Mucosa of stomach (tissue), 1 donor: ENCODE data around the gene TGFBR1.

Experiments
- H3K27me3 ChIP-seq: one replicate; pipeline ENCODE4 v1.7.0; 2013; ENCODE audit warnings: mild to moderate bottlenecking, low read length; ENCODE audit not compliant: control insufficient read depth, insufficient read depth
- H3K36me3 ChIP-seq: one replicate; pipeline ENCODE4 v1.7.0; 2013; ENCODE audit warnings: low read length; ENCODE audit not compliant: control insufficient read depth, insufficient read depth
- H3K4me1 ChIP-seq: one replicate; pipeline ENCODE4 v1.7.0; 2013; ENCODE audit warnings: mild to moderate bottlenecking, low read length; ENCODE audit not compliant: control insufficient read depth, insufficient read depth
- H3K4me3 ChIP-seq: one replicate; pipeline ENCODE4 v1.7.0; 2013; ENCODE audit warnings: low read length
- H3K9ac ChIP-seq: one replicate; pipeline ENCODE4 v1.7.0; 2013; ENCODE audit warnings: mild to moderate bottlenecking, low read length, moderate library complexity
- H3K9me3 ChIP-seq: one replicate; pipeline ENCODE4 v1.7.0; 2013; ENCODE audit warnings: mild to moderate bottlenecking, low read length, moderate library complexity; ENCODE audit not compliant: control insufficient read depth
- donor health status: Pancreatic carcinoma.

The TGFBR1 gene

GRCh38 chr9:99147177-99147576 lies 42.3 kb downstream of the TGFBR1 start:
- Histone ChIP-seq H3K36me3 (no peaks in the 10 kb centered on the region), H3K27me3 (no peaks in the 10 kb centered on the region), H3K4me3 (no peak overlapping the region), H3K9ac (no peak overlapping the region), H3K9me3 (no peaks in the 10 kb centered on the region), H3K4me1 (no peaks in the 10 kb centered on the region)

GRCh38 chr9:99150451-99151171 lies 45.7 kb downstream of the TGFBR1 start:
- H3K36me3 ChIP-seq: no peaks in the 10 kb centered on the region
- H3K9ac ChIP-seq: no peak overlapping the region
- no peaks in the 10 kb centered on the region for H3K4me1 ChIP-seq
- no peaks in the 10 kb centered on the region for H3K27me3 ChIP-seq
- H3K4me3 ChIP-seq: no peak overlapping the region
- no peaks in the 10 kb centered on the region for H3K9me3 ChIP-seq

- H3K36me3 ChIP-seq: no peaks in the 10 kb centered on the region
- H3K9ac ChIP-seq: no peak overlapping the region
- H3K4me1 ChIP-seq: no peaks in the 10 kb centered on the region
- no peaks in the 10 kb centered on the region for H3K9me3 ChIP-seq
- peaks cover 4% of the 10 kb centered on the region for H3K27me3 ChIP-seq
- no peak overlapping the region for H3K4me3 ChIP-seq
Observed at GRCh38 chr9:99154356-99154755, 49.4 kb downstream of the TGFBR1 start.

GRCh38 chr9:99155736-99156135 lies 50.8 kb downstream of the TGFBR1 start:
- no peaks in the 10 kb centered on the region for H3K9me3 ChIP-seq
- no peak overlapping the region for H3K9ac ChIP-seq
- no peak overlapping the region for H3K4me3 ChIP-seq
- H3K27me3 ChIP-seq: peaks cover 4% of the 10 kb centered on the region
- no peaks in the 10 kb centered on the region for H3K4me1 ChIP-seq
- H3K36me3 ChIP-seq: no peaks in the 10 kb centered on the region

GRCh38 chr9:99158629-99159028 lies 53.7 kb downstream of the TGFBR1 start:
- Histone ChIP-seq H3K36me3 (no peaks in the 10 kb centered on the region), H3K27me3 (peaks cover 4% of the 10 kb centered on the region), H3K9me3 (no peaks in the 10 kb centered on the region), H3K4me3 (no peak overlapping the region), H3K9ac (no peak overlapping the region), H3K4me1 (no peaks in the 10 kb centered on the region)

GRCh38 chr9:99160173-99160572 lies 55.3 kb downstream of the TGFBR1 start:
- Histone ChIP-seq H3K27me3 (peaks cover 4% of the 10 kb centered on the region), H3K4me3 (no peak overlapping the region), H3K9me3 (no peaks in the 10 kb centered on the region), H3K9ac (no peak overlapping the region), H3K4me1 (no peaks in the 10 kb centered on the region), H3K36me3 (no peaks in the 10 kb centered on the region)

GRCh38 chr9:99162759-99163364 lies 57.9 kb downstream of the TGFBR1 start:
- no peaks in the 10 kb centered on the region for H3K4me1 ChIP-seq
- H3K36me3 ChIP-seq: no peaks in the 10 kb centered on the region
- no peak overlapping the region for H3K9ac ChIP-seq
- no peaks in the 10 kb centered on the region for H3K9me3 ChIP-seq
- H3K4me3 ChIP-seq: no peak overlapping the region
- H3K27me3 ChIP-seq: peaks cover 4% of the 10 kb centered on the region

- Histone ChIP-seq H3K36me3 (no peaks in the 10 kb centered on the region), H3K27me3 (peaks cover 6% of the 10 kb centered on the region), H3K9ac (no peak overlapping the region), H3K4me3 (no peak overlapping the region), H3K9me3 (no peaks in the 10 kb centered on the region), H3K4me1 (no peaks in the 10 kb centered on the region)
Observed at GRCh38 chr9:99166149-99166548, 61.2 kb downstream of the TGFBR1 start.

- Histone ChIP-seq H3K4me3 (no peak overlapping the region), H3K9me3 (no peaks in the 10 kb centered on the region), H3K27me3 (peaks cover 6% of the 10 kb centered on the region)
Observed at GRCh38 chr9:99167119-99167518, 62.2 kb downstream of the TGFBR1 start.

GRCh38 chr9:99167694-99168093 lies 62.8 kb downstream of the TGFBR1 start:
- no peaks in the 10 kb centered on the region for H3K4me1 ChIP-seq
- H3K27me3 ChIP-seq: peaks cover 6% of the 10 kb centered on the region
- H3K9ac ChIP-seq: no peak overlapping the region
- no peaks in the 10 kb centered on the region for H3K36me3 ChIP-seq
- no peak overlapping the region for H3K4me3 ChIP-seq
- H3K9me3 ChIP-seq: no peaks in the 10 kb centered on the region

More at GRCh38 chr9:99167119-99167518, 62.2 kb downstream of the TGFBR1 start:
- Histone ChIP-seq H3K9ac (no peak overlapping the region), H3K36me3 (no peaks in the 10 kb centered on the region), H3K4me1 (no peaks in the 10 kb centered on the region)

- Histone ChIP-seq H3K9me3 (no peaks in the 10 kb centered on the region), H3K4me3 (no peak overlapping the region), H3K27me3 (peaks cover 6% of the 10 kb centered on the region), H3K9ac (no peak overlapping the region), H3K36me3 (no peaks in the 10 kb centered on the region), H3K4me1 (peaks cover 7% of the 10 kb centered on the region)
Observed at GRCh38 chr9:99169086-99169485, 64.2 kb downstream of the TGFBR1 start.

GRCh38 chr9:99169982-99170761 lies 65.3 kb downstream of the TGFBR1 start:
- peaks cover 8% of the 10 kb centered on the region for H3K4me1 ChIP-seq
- H3K9me3 ChIP-seq: no peaks in the 10 kb centered on the region
- H3K36me3 ChIP-seq: no peaks in the 10 kb centered on the region
- H3K27me3 ChIP-seq: peaks cover 6% of the 10 kb centered on the region
- H3K4me3 ChIP-seq: no peak overlapping the region
- H3K9ac ChIP-seq: no peak overlapping the region
